Sciatic nerve (tissue), 2 donors: ENCODE results near the gene SPATA9. TPM values are rescaled to one million over a fixed set of nuclear protein-coding genes. Genes with fewer than 3 reads are reported as not detected.
"Not testable (repeated sequence)": the region's sequence is repeated elsewhere in the genome, so short reads cannot be mapped to it uniquely, and the experiment has no call there.

Experiments
- ATAC-seq: fragments of 200-7000 bp; cut with Tn5 transposase; one replicate; pipeline ENCODE4 v1.9.1; 2020; ENCODE audit warnings: mild to moderate bottlenecking, moderate library complexity
- DNase-seq: peaks from one replicate; pipeline ENCODE4 v3.0.0-alpha.2; 2020; ENCODE audit warnings: low spot score
- intact Hi-C: fragments of 100-400 bp; cut with DNase I; formaldehyde crosslinking; loops from one replicate; pipeline ENCODE4 v1.14.2; 2022
- total RNA-seq: library from RNA; stranded (reverse); fragmentation: NEBNext Ultra II Directional; extraction: Animal tissue kit (Norgen Biotek cat#: 25700); gene quantifications from one replicate; pipeline ENCODE4 v1.2.1, GENCODE V29; 2021
- donor health status: DM: no; HTN: no; CAD: no.
- donor health status: DM: no; HTN: no; CAD: no.

SPATA9 gene
- total RNA-seq, 1 donor from 2014 or later, result 1.6 TPM

- intact Hi-C loops, result no loop called here
- no peak for ATAC-seq
- DNase-seq, result no peak
Measured at GRCh38 chr5:95652849-95653248, 29.9 kb downstream of the SPATA9 start.

- ATAC-seq, result no peak
Measured at GRCh38 chr5:95649842-95650620, 32.8 kb downstream of the SPATA9 start.

GRCh38 chr5:95649274-95649673 lies 33.5 kb downstream of the SPATA9 start:
- no peak for DNase-seq
- no peak for ATAC-seq
- intact Hi-C loops, result loop anchor here (10.0 kb wide), 2 partner anchors 86 to 196 kb away; partner anchors contain the start of gene RHOBTB3

More at GRCh38 chr5:95649842-95650620, 32.8 kb downstream of the SPATA9 start:
- DNase-seq, result no peak
- intact Hi-C loops, result loop anchor here (10.0 kb wide), 2 partner anchors 85 to 195 kb away; partner anchors contain the start of gene RHOBTB3

- intact Hi-C loops, result loop anchor here (10.0 kb wide), 2 partner anchors 87 to 197 kb away; partner anchors contain the start of gene RHOBTB3
- DNase-seq (no peak), ATAC-seq (no peak)
Measured at GRCh38 chr5:95647886-95648860, 34.6 kb downstream of the SPATA9 start.

- peak; percentile 99 for DNase-seq
- ATAC-seq, result peak; percentile 99
- intact Hi-C loops, result loop anchor here (10.0 kb wide), 2 partner anchors 88 to 198 kb away; partner anchors contain the start of gene RHOBTB3
Measured at GRCh38 chr5:95646569-95647431, 36.0 kb downstream of the SPATA9 start, which contains the start of gene RFESD. Gene RFESD, plus strand, starts transcription at chr5:95646777. Its CDS starts 5,495 bp downstream, at chr5:95652272.

- intact Hi-C loops, result loop anchor here (10.0 kb wide), 2 partner anchors 89 to 199 kb away; partner anchors contain the start of gene RHOBTB3
- not testable (repeated sequence) for DNase-seq, ATAC-seq
Measured at GRCh38 chr5:95646226-95646568, 36.6 kb downstream of the SPATA9 start.

GRCh38 chr5:95644351-95645042 lies 38.3 kb downstream of the SPATA9 start:
- intact Hi-C loops, result loop anchor here (5.0 to 10.0 kb wide), 3 partner anchors 90 to 1538 kb away; partner anchors contain the start of genes RHOBTB3 and RIOK2
- no peak for DNase-seq
- ATAC-seq, result peak; percentile 8

GRCh38 chr5:95643152-95643551 lies 39.6 kb downstream of the SPATA9 start:
- DNase-seq, result no peak
- ATAC-seq, result no peak
- intact Hi-C loops, result loop anchor here (5.0 to 10.0 kb wide), 3 partner anchors 92 to 1539 kb away; partner anchors contain the start of genes RHOBTB3 and RIOK2

GRCh38 chr5:95641741-95642220 lies 41.0 kb downstream of the SPATA9 start:
- DNase-seq (no peak), ATAC-seq (peak; percentile 20)
- intact Hi-C loops, result loop anchor here (5.0 to 10.0 kb wide), 3 partner anchors 93 to 1541 kb away; partner anchors contain the start of genes RHOBTB3 and RIOK2

GRCh38 chr5:95638632-95639031 lies 44.2 kb downstream of the SPATA9 start:
- intact Hi-C loops, result no loop called here
- DNase-seq (no peak), ATAC-seq (no peak)

GRCh38 chr5:95634081-95634480 lies 48.7 kb downstream of the SPATA9 start:
- DNase-seq, result no peak
- intact Hi-C loops, result no loop called here
- ATAC-seq, result no peak

GRCh38 chr5:95633671-95634070 lies 49.1 kb downstream of the SPATA9 start:
- intact Hi-C loops, result no loop called here
- no peak for ATAC-seq
- DNase-seq, result no peak

- intact Hi-C loops, ATAC-seq, DNase-seq: not testable (repeated sequence)
Measured at GRCh38 chr5:95632942-95633341, 49.8 kb downstream of the SPATA9 start.

GRCh38 chr5:95631991-95632675 lies 50.7 kb downstream of the SPATA9 start:
- ATAC-seq (peak; percentile 55), DNase-seq (no peak)
- intact Hi-C loops, result no loop called here

GRCh38 chr5:95631255-95631958 lies 51.4 kb downstream of the SPATA9 start:
- no peak for DNase-seq

GRCh38 chr5:95630394-95630917 lies 52.3 kb downstream of the SPATA9 start:
- DNase-seq (no peak), ATAC-seq (no peak)
- intact Hi-C loops, result no loop called here

More at GRCh38 chr5:95631255-95631958, 51.4 kb downstream of the SPATA9 start:
- ATAC-seq, result no peak
- intact Hi-C loops, result no loop called here
